GM12892 (cell line): ENCODE measurements around the gene NMRK1.

Source experiments
- POLR2A ChIP-seq: IDR thresholded peaks from 2 replicates; pipeline ENCODE4 v1.6.1; 2011; ENCODE audit warnings: low read depth, low read length, control low read depth
- POLR2AphosphoS5 ChIP-seq: IDR thresholded peaks from 2 replicates; pipeline ENCODE4 v1.6.1; 2011; ENCODE audit warnings: low read depth, low read length, control low read depth
- TAF1 ChIP-seq: IDR thresholded peaks from 2 replicates; pipeline ENCODE4 v1.6.1; 2011; ENCODE audit warnings: low read depth, mild to moderate bottlenecking, control low read depth, low read length, borderline replicate concordance

GRCh38 chr9:75123696-75124095, 35.7 kb upstream of the NMRK1 start:
- TF ChIP-seq POLR2A (no peak), POLR2AphosphoS5 (no peak), TAF1 (no peak)
